Fibroblast of mammary gland (primary cell): Measurements from ENCODE around the gene RAP2A.

Experiments used
- DNase-seq: peaks from one replicate; pipeline ENCODE4 v3.0.0-alpha.2; 2010; ENCODE audit warnings: low read depth
- H3K4me3 ChIP-seq: 2 replicates; pipeline ENCODE4 v1.5.1; 2011; ENCODE audit warnings: low read depth, mild to moderate bottlenecking, low read length, moderate library complexity; ENCODE audit not compliant: control insufficient read depth
- CTCF ChIP-seq: conservative IDR thresholded peaks from 2 replicates; pipeline ENCODE4 v1.5.1; 2011; ENCODE audit warnings: low read depth, low read length, inconsistent platforms; ENCODE audit not compliant: control insufficient read depth, insufficient read depth

RAP2A gene

GRCh38 chr13:97495678-97496077, 61.7 kb downstream of the RAP2A start:
- H3K4me3 ChIP-seq, result no peak overlapping the region
- TF ChIP-seq CTCF, result no peak
- DNase-seq, result no peak

GRCh38 chr13:97496511-97496910, 62.5 kb downstream of the RAP2A start:
- no peak overlapping the region for H3K4me3 ChIP-seq
- no peak for TF ChIP-seq CTCF

GRCh38 chr13:97497400-97497799, 63.4 kb downstream of the RAP2A start:
- no peak for TF ChIP-seq CTCF
- DNase-seq, result no peak
- no peak overlapping the region for H3K4me3 ChIP-seq

More at GRCh38 chr13:97496511-97496910, 62.5 kb downstream of the RAP2A start:
- no peak for DNase-seq

- no peak for TF ChIP-seq CTCF
- DNase-seq, result no peak
- no peak overlapping the region for H3K4me3 ChIP-seq
Observed at GRCh38 chr13:97498419-97498818, 64.5 kb downstream of the RAP2A start.

- TF ChIP-seq CTCF, result no peak
- peak; percentile 24 for DNase-seq
- no peak overlapping the region for H3K4me3 ChIP-seq
Observed at GRCh38 chr13:97499181-97499580, 65.2 kb downstream of the RAP2A start.

GRCh38 chr13:97502181-97502580, 68.2 kb downstream of the RAP2A start:
- DNase-seq, result peak; percentile 25
- TF ChIP-seq CTCF, result no peak
- no peak overlapping the region for H3K4me3 ChIP-seq

GRCh38 chr13:97502706-97503105, 68.7 kb downstream of the RAP2A start:
- TF ChIP-seq CTCF, result no peak
- no peak for DNase-seq
- H3K4me3 ChIP-seq, result no peak overlapping the region
